Measurements from ENCODE around the gene AP4S1. TPM values are rescaled to one million over a fixed set of nuclear protein-coding genes. Genes with fewer than 3 reads are reported as not detected.

Gene AP4S1
- total and polyA plus RNA-seq, 2 donors, result 9.9 to 13.0 TPM

GRCh38 chr14:31127690-31128089 is 102.2 kb downstream of the AP4S1 start:
- Histone ChIP-seq H3K4me3 (ENCODE audit: low read length in 2 of 2) (no peak overlapping the region), H3K27me3 (ENCODE audit: control insufficient read depth in 2 of 2, insufficient read depth in 1 of 2, low read length in 1 of 2) (peaks cover 6% of the 10 kb centered on the region in 2 donors), H3K36me3 (ENCODE audit: control insufficient read depth in 2 of 2, insufficient read depth in 2 of 2, low read length in 1 of 2) (peaks cover 17 to 29% of the 10 kb centered on the region in 2 donors), H3K27ac (ENCODE audit: low read depth in 1 of 2, low read length in 1 of 2) (no peak overlapping the region), H3K9me3 (ENCODE audit: control insufficient read depth in 2 of 2, insufficient read depth in 1 of 2, low read length in 1 of 2) (no peaks in the 10 kb centered on the region), H3K4me1 (ENCODE audit: control insufficient read depth in 2 of 2, insufficient read depth in 2 of 2, low read length in 2 of 2) (no peaks in the 10 kb centered on the region)
- DNase-seq (ENCODE audit: low read depth in 6 of 9, low spot score in 9 of 9), result peak in 2 of 9 donors; percentile 7 to 33

- DNase-seq (ENCODE audit: low read depth in 6 of 9, low spot score in 9 of 9), result peak in 1 of 9 donors; percentile 16
- Histone ChIP-seq H3K27me3 (ENCODE audit: control insufficient read depth in 2 of 2, insufficient read depth in 1 of 2, low read length in 1 of 2) (peaks cover 6% of the 10 kb centered on the region in 2 donors), H3K4me1 (ENCODE audit: control insufficient read depth in 2 of 2, insufficient read depth in 2 of 2, low read length in 2 of 2) (no peaks in the 10 kb centered on the region), H3K4me3 (ENCODE audit: low read length in 2 of 2) (no peak overlapping the region), H3K36me3 (ENCODE audit: control insufficient read depth in 2 of 2, insufficient read depth in 2 of 2, low read length in 1 of 2) (peaks cover 22 to 29% of the 10 kb centered on the region in 2 donors), H3K9me3 (ENCODE audit: control insufficient read depth in 2 of 2, insufficient read depth in 1 of 2, low read length in 1 of 2) (no peaks in the 10 kb centered on the region), H3K27ac (ENCODE audit: low read depth in 1 of 2, low read length in 1 of 2) (no peak overlapping the region)
- WGBS, result 96% methylated on average over 18 of the region's 18 CpGs
These were observed 103.4 kb downstream of the AP4S1 start for GRCh38 chr14:31128601-31129526.

DNA sequence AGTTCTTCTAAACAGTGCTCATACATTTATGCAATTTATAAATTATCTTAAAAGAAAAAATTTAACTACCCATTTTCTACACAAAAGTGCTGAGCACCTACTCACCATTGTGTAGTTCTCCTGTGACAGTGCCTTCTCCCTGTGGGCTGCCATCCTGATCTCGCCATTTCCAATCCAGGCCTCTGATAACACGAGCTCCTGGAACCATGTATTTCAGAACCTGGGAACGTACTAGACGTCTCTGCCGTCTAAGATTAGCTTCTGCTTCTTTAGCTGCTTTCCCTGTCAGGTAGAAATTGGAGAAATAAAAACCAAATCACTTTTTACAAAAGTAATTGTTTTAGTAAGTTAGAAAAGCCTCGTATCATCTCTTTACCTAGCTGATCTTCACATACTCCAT is 107.7 kb downstream of the AP4S1 start:
- H3K4me3 ChIP-seq (ENCODE audit: low read length in 2 of 2), result no peak overlapping the region
- 98% methylated on average over 6 of the region's 6 CpGs for WGBS
- H3K9me3 ChIP-seq (ENCODE audit: control insufficient read depth in 2 of 2, insufficient read depth in 1 of 2, low read length in 1 of 2), result no peaks in the 10 kb centered on the region
- H3K36me3 ChIP-seq (ENCODE audit: control insufficient read depth in 2 of 2, insufficient read depth in 2 of 2, low read length in 1 of 2), result peaks cover 27 to 37% of the 10 kb centered on the region in 2 donors
- no peaks in the 10 kb centered on the region for H3K27me3 ChIP-seq (ENCODE audit: control insufficient read depth in 2 of 2, insufficient read depth in 1 of 2, low read length in 1 of 2)
- H3K4me1 ChIP-seq (ENCODE audit: control insufficient read depth in 2 of 2, insufficient read depth in 2 of 2, low read length in 2 of 2), result no peaks in the 10 kb centered on the region
- no peak overlapping the region for H3K27ac ChIP-seq (ENCODE audit: low read depth in 1 of 2, low read length in 1 of 2)
- DNase-seq (ENCODE audit: low read depth in 6 of 9, low spot score in 9 of 9), result no peak

DNA sequence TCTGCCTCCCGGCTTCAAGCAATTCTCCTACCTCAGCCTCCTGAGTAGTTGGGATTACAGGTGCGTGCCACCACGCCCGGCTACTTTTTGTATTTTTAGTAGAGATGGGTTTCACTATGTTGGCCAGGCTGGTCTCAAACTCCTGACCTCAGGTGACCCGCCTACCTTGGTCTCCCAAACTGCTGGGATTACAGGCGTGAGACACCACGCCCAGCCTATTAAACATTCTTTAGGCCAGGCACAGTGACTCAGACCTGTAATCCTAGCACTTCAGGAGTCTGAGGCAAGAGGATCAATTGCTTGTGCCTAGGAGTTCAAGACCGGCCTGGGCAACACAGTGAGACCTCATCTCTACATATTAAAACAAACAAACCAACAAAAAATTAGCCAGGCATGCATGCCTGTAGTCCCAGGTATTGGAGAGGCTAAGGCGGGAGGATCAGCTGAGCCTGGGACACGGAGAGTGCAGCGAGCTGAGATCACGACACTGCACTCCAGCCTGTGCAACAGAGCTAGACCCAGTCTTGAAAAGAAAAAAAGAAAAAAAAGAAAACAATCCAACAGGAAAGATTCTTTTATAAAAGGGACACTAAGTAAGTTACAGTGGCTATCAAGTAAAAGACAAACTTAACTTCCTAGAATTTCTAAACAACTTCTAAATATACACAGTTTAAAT is 111.9 kb downstream of the AP4S1 start:
- peaks cover 24 to 42% of the 10 kb centered on the region in 2 donors for H3K36me3 ChIP-seq (ENCODE audit: control insufficient read depth in 2 of 2, insufficient read depth in 2 of 2, low read length in 1 of 2)
- H3K27ac ChIP-seq (ENCODE audit: low read depth in 1 of 2, low read length in 1 of 2), result no peak overlapping the region
- no peak overlapping the region for H3K4me3 ChIP-seq (ENCODE audit: low read length in 2 of 2)
- no peaks in the 10 kb centered on the region for H3K27me3 ChIP-seq (ENCODE audit: control insufficient read depth in 2 of 2, insufficient read depth in 1 of 2, low read length in 1 of 2)
- 98% methylated on average over 12 of the region's 12 CpGs for WGBS
- H3K4me1 ChIP-seq (ENCODE audit: control insufficient read depth in 2 of 2, insufficient read depth in 2 of 2, low read length in 2 of 2), result no peaks in the 10 kb centered on the region
- no peak for DNase-seq (ENCODE audit: low read depth in 6 of 9, low spot score in 9 of 9)
- no peaks in the 10 kb centered on the region for H3K9me3 ChIP-seq (ENCODE audit: control insufficient read depth in 2 of 2, insufficient read depth in 1 of 2, low read length in 1 of 2)

DNA sequence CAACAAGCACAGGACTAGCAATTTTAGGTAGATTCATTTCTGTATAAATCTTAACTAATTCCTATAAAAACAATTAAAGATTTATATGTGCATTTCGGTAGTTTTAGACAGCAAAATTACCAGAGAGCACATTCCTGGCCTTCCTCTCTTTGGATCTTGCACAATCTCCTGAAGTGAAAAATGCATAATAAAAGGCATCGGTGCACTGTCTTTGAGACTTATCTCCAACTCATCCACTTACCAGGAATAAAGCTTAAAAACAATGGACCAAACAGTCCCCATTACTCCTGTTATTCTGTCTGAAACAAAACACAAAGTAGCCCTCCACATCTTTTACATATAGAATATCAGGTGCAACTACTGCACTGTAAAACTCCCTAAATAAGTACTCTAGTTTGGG is 112.9 kb downstream of the AP4S1 start:
- DNase-seq (ENCODE audit: low read depth in 6 of 9, low spot score in 9 of 9), result no peak
- Histone ChIP-seq H3K27ac (ENCODE audit: low read depth in 1 of 2, low read length in 1 of 2) (no peak overlapping the region), H3K36me3 (ENCODE audit: control insufficient read depth in 2 of 2, insufficient read depth in 2 of 2, low read length in 1 of 2) (peaks cover 20 to 44% of the 10 kb centered on the region in 2 donors), H3K9me3 (ENCODE audit: control insufficient read depth in 2 of 2, insufficient read depth in 1 of 2, low read length in 1 of 2) (no peaks in the 10 kb centered on the region), H3K4me1 (ENCODE audit: control insufficient read depth in 2 of 2, insufficient read depth in 2 of 2, low read length in 2 of 2) (no peaks in the 10 kb centered on the region), H3K27me3 (ENCODE audit: control insufficient read depth in 2 of 2, insufficient read depth in 1 of 2, low read length in 1 of 2) (no peaks in the 10 kb centered on the region), H3K4me3 (ENCODE audit: low read length in 2 of 2) (no peak overlapping the region)
- 98% methylated on average over 2 of the region's 2 CpGs for WGBS

- H3K4me1 ChIP-seq (ENCODE audit: control insufficient read depth in 2 of 2, insufficient read depth in 2 of 2, low read length in 2 of 2), result no peaks in the 10 kb centered on the region
- H3K27ac ChIP-seq (ENCODE audit: low read depth in 1 of 2, low read length in 1 of 2), result no peak overlapping the region
- H3K4me3 ChIP-seq (ENCODE audit: low read length in 2 of 2), result no peak overlapping the region
- no peak for DNase-seq (ENCODE audit: low read depth in 6 of 9, low spot score in 9 of 9)
- no peaks in the 10 kb centered on the region for H3K27me3 ChIP-seq (ENCODE audit: control insufficient read depth in 2 of 2, insufficient read depth in 1 of 2, low read length in 1 of 2)
- WGBS, result 98% methylated on average over 4 of the region's 4 CpGs
- no peaks in the 10 kb centered on the region for H3K9me3 ChIP-seq (ENCODE audit: control insufficient read depth in 2 of 2, insufficient read depth in 1 of 2, low read length in 1 of 2)
- H3K36me3 ChIP-seq (ENCODE audit: control insufficient read depth in 2 of 2, insufficient read depth in 2 of 2, low read length in 1 of 2), result peaks cover 20 to 46% of the 10 kb centered on the region in 2 donors
These were observed 113.9 kb downstream of the AP4S1 start for GRCh38 chr14:31139301-31139847.

- 93% methylated on average over 11 of the region's 11 CpGs for WGBS
- no peak overlapping the region for H3K4me3 ChIP-seq (ENCODE audit: low read length in 2 of 2)
These were observed 117.1 kb downstream of the AP4S1 start for GRCh38 chr14:31142455-31143087.

More at GRCh38 chr14:31142455-31143087, 117.1 kb downstream of the AP4S1 start:
- no peaks in the 10 kb centered on the region for H3K9me3 ChIP-seq (ENCODE audit: control insufficient read depth in 2 of 2, insufficient read depth in 1 of 2, low read length in 1 of 2)
- no peaks in the 10 kb centered on the region for H3K27me3 ChIP-seq (ENCODE audit: control insufficient read depth in 2 of 2, insufficient read depth in 1 of 2, low read length in 1 of 2)
- H3K27ac ChIP-seq (ENCODE audit: low read depth in 1 of 2, low read length in 1 of 2), result no peak overlapping the region
- peaks cover 17 to 49% of the 10 kb centered on the region in 2 donors for H3K36me3 ChIP-seq (ENCODE audit: control insufficient read depth in 2 of 2, insufficient read depth in 2 of 2, low read length in 1 of 2)
- no peak for DNase-seq (ENCODE audit: low read depth in 6 of 9, low spot score in 9 of 9)
- no peaks in the 10 kb centered on the region for H3K4me1 ChIP-seq (ENCODE audit: control insufficient read depth in 2 of 2, insufficient read depth in 2 of 2, low read length in 2 of 2)

All from thymus (tissue), 11 donors.